Progenitor cell of endocrine pancreas (in vitro differentiated cells): ENCODE measurements around the gene AKAP7. TPM values are rescaled to one million over a fixed set of nuclear protein-coding genes. Genes with fewer than 3 reads are reported as not detected.
"Not testable (repeated sequence)": the region's sequence is repeated elsewhere in the genome, so short reads cannot be mapped to it uniquely, and the experiment has no call there.

Source experiments
- DNase-seq: peaks from one replicate; pipeline ENCODE4 v3.0.0; 2021; ENCODE audit warnings: low spot score; ENCODE audit not compliant: unreplicated experiment
- H3K27ac Mint-ChIP-seq: 2 replicates; pipeline ENCODE4 v1.8.0; 2021; ENCODE audit warnings: mild to moderate bottlenecking, moderate library complexity, mixed read lengths
- H3K27me3 Mint-ChIP-seq: 2 replicates; pipeline ENCODE4 v1.8.0; 2021; ENCODE audit warnings: mixed read lengths
- H3K36me3 Mint-ChIP-seq: 2 replicates; pipeline ENCODE4 v1.8.0; 2022; ENCODE audit warnings: mixed read lengths; ENCODE audit not compliant: insufficient read depth
- H3K4me1 Mint-ChIP-seq: 2 replicates; pipeline ENCODE4 v1.8.0; 2021; ENCODE audit warnings: low read depth, mixed read lengths
- H3K4me3 Mint-ChIP-seq: 2 replicates; pipeline ENCODE4 v1.8.0; 2021; ENCODE audit warnings: low read depth, mild to moderate bottlenecking, moderate library complexity, mixed read lengths
- H3K9me3 Mint-ChIP-seq: 2 replicates; pipeline ENCODE4 v1.8.0; 2021; ENCODE audit warnings: low read depth, mixed read lengths
- CTCF ChIP-seq: fragments of 200-600 bp; sonication (generic); IDR thresholded peaks from one replicate; pipeline ENCODE4 v1.5.0; 2021; ENCODE audit warnings: antibody characterized with exemption, mild to moderate bottlenecking; ENCODE audit not compliant: unreplicated experiment
- total RNA-seq: library from RNA; stranded (reverse); gene quantifications from 2 replicates; pipeline ENCODE4 v1.2.1, GENCODE V29; 2021

The AKAP7 gene
- total RNA-seq, 1 donor from 2014 or later: 25.5 TPM

GRCh38 chr6:131317516-131317915 lies 182.2 kb downstream of the AKAP7 start:
- Mint-ChIP-seq H3K4me3 (no peak overlapping the region), H3K27ac (no peak overlapping the region), H3K9me3 (peaks cover 24% of the 10 kb centered on the region), H3K4me1 (peaks cover 3% of the 10 kb centered on the region), H3K36me3 (peaks cover 8% of the 10 kb centered on the region), H3K27me3 (no peaks in the 10 kb centered on the region)
- no peak for DNase-seq
- no peak for TF ChIP-seq CTCF

GRCh38 chr6:131321589-131321988 lies 186.3 kb downstream of the AKAP7 start:
- no peak for TF ChIP-seq CTCF
- H3K27ac Mint-ChIP-seq: no peak overlapping the region
- no peaks in the 10 kb centered on the region for H3K27me3 Mint-ChIP-seq
- H3K4me1 Mint-ChIP-seq: peaks cover 4% of the 10 kb centered on the region
- H3K4me3 Mint-ChIP-seq: no peak overlapping the region
- DNase-seq: no peak
- peaks cover 4% of the 10 kb centered on the region for H3K36me3 Mint-ChIP-seq
- H3K9me3 Mint-ChIP-seq: peaks cover 9% of the 10 kb centered on the region

- DNase-seq: no peak
- H3K27ac Mint-ChIP-seq: no peak overlapping the region
- no peak for TF ChIP-seq CTCF
- no peaks in the 10 kb centered on the region for H3K27me3 Mint-ChIP-seq
- H3K4me3 Mint-ChIP-seq: no peak overlapping the region
- peaks cover 2% of the 10 kb centered on the region for H3K36me3 Mint-ChIP-seq
- H3K9me3 Mint-ChIP-seq: peaks cover 6% of the 10 kb centered on the region
- peaks cover 4% of the 10 kb centered on the region for H3K4me1 Mint-ChIP-seq
These were observed 186.9 kb downstream of the AKAP7 start for GRCh38 chr6:131322125-131322524.

- not testable (repeated sequence) for H3K27ac Mint-ChIP-seq, H3K27me3 Mint-ChIP-seq, H3K4me1 Mint-ChIP-seq, DNase-seq, H3K4me3 Mint-ChIP-seq, H3K36me3 Mint-ChIP-seq, H3K9me3 Mint-ChIP-seq
These were observed 190.4 kb downstream of the AKAP7 start for GRCh38 chr6:131325669-131326068.

GRCh38 chr6:131328727-131329126 lies 193.5 kb downstream of the AKAP7 start:
- not testable (repeated sequence) for DNase-seq, H3K9me3 Mint-ChIP-seq, H3K27ac Mint-ChIP-seq, H3K27me3 Mint-ChIP-seq, H3K36me3 Mint-ChIP-seq, H3K4me3 Mint-ChIP-seq
- H3K4me1 Mint-ChIP-seq: peaks cover 23% of the 10 kb centered on the region

- peaks cover 23% of the 10 kb centered on the region for H3K4me1 Mint-ChIP-seq
- DNase-seq: no peak
- H3K27ac Mint-ChIP-seq: peak overlapping the region; percentile 79
- no peaks in the 10 kb centered on the region for H3K36me3 Mint-ChIP-seq
- no peak for TF ChIP-seq CTCF
- no peaks in the 10 kb centered on the region for H3K9me3 Mint-ChIP-seq
- H3K4me3 Mint-ChIP-seq: peak overlapping the region; percentile 22
- H3K27me3 Mint-ChIP-seq: no peaks in the 10 kb centered on the region
These were observed 195.9 kb downstream of the AKAP7 start for GRCh38 chr6:131331151-131331550.
